Omental fat pad (tissue), 4 donors: ENCODE results near the gene FRMD4A. TPM values are rescaled to one million over a fixed set of nuclear protein-coding genes. Genes with fewer than 3 reads are reported as not detected.

ENCODE experiments used
- ATAC-seq: fragments of 150-250 bp; one replicate; pipeline ENCODE4 v1.9.1; 2016; ENCODE audit warnings: mild to moderate bottlenecking, moderate library complexity; ENCODE audit not compliant: low FRiP score
- DNase-seq: peaks from one replicate; pipeline ENCODE4 v3.0.0-alpha.2; 2019; ENCODE audit warnings: low spot score
- total RNA-seq, 4 donors: library from RNA; depleted of rRNA; stranded (reverse); fragments of >200 nt; gene quantifications; one replicate each; pipeline ENCODE4 v1.1.0, GENCODE V29; 2016
- TF ChIP-seq, protein P1 (sequence below), 3 donors: fragments of 450-650 bp; IDR thresholded peaks; one replicate each; pipeline ENCODE4 v1.5.1; 2016 to 2017; ENCODE audit warnings: antibody characterized with exemption in 3 of 3, mild to moderate bottlenecking in 3 of 3, moderate library complexity in 2 of 3

FRMD4A gene
- total RNA-seq, 4 donors from 2014 or later: 66.8 to 119 (median 81.6) TPM

DNA sequence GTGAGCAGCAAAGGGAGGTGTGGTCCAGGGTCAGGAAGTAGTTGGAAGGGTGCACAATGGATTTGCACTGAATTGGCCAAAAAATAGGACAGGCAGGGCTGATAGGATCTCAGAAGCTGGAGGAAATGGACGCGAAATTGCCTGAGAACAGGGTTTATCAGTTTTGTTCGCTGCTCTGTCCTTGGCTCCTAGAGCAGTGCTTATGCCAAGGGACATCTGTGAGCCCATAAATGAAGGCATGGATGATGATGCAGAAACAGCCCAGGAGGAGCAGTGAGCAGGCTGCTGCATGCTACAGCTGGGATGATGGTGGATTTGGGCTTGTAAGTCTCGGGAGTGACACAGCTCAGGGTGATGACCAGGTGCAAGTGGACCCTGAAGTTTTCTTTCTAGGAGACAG is 539.2 kb downstream of the FRMD4A start:
- no peak for ATAC-seq
- TF ChIP-seq, protein P1, sequence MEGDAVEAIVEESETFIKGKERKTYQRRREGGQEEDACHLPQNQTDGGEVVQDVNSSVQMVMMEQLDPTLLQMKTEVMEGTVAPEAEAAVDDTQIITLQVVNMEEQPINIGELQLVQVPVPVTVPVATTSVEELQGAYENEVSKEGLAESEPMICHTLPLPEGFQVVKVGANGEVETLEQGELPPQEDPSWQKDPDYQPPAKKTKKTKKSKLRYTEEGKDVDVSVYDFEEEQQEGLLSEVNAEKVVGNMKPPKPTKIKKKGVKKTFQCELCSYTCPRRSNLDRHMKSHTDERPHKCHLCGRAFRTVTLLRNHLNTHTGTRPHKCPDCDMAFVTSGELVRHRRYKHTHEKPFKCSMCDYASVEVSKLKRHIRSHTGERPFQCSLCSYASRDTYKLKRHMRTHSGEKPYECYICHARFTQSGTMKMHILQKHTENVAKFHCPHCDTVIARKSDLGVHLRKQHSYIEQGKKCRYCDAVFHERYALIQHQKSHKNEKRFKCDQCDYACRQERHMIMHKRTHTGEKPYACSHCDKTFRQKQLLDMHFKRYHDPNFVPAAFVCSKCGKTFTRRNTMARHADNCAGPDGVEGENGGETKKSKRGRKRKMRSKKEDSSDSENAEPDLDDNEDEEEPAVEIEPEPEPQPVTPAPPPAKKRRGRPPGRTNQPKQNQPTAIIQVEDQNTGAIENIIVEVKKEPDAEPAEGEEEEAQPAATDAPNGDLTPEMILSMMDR (IDR thresholded peaks at IDR 0.05): no peak

DNA sequence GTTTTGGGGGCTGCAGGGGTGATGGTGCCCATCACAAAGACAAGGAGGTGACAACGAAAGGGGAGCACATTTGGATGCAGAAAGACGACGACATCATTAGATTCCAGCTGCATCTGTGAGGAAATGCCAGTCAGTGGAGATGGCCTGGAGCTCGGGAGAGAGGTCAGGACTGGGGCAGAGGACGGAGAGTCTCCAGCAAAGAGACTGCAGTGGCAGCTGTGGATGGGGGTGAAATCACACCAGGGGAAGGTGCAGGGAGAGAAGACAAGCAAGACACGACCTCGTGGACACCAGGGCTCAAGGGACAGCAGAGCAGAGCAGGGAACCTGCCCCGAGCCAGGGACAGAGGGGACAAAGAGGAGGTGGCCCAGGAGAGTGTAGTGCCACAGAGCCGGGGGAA is 540.5 kb downstream of the FRMD4A start:
- no peak for ATAC-seq
- TF ChIP-seq, protein P1 (IDR thresholded peaks at IDR 0.05): no peak
- no peak for DNase-seq

More for the DNA sequence above, 539.2 kb downstream of the FRMD4A start:
- no peak for DNase-seq

DNA sequence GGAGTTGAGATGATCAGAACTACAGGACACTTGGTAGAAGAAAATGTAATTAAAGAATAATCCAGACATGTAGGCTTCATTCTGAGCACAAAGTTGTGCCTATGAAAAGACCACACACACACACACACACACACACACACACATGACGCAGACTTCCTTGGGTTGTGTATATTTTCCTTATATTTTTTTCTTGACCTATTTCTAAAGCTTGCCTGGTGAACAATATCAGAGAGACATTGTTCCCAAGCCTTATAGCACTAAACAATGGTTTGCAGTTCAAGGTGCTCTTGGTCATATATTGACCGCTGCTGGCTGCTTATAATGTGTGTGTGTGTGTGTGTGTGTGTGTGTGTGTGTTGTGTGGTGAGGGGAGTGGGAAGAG is 541.3 kb downstream of the FRMD4A start:
- TF ChIP-seq, protein P1 (IDR thresholded peaks at IDR 0.05): no peak
- DNase-seq: no peak
- no peak for ATAC-seq

DNA sequence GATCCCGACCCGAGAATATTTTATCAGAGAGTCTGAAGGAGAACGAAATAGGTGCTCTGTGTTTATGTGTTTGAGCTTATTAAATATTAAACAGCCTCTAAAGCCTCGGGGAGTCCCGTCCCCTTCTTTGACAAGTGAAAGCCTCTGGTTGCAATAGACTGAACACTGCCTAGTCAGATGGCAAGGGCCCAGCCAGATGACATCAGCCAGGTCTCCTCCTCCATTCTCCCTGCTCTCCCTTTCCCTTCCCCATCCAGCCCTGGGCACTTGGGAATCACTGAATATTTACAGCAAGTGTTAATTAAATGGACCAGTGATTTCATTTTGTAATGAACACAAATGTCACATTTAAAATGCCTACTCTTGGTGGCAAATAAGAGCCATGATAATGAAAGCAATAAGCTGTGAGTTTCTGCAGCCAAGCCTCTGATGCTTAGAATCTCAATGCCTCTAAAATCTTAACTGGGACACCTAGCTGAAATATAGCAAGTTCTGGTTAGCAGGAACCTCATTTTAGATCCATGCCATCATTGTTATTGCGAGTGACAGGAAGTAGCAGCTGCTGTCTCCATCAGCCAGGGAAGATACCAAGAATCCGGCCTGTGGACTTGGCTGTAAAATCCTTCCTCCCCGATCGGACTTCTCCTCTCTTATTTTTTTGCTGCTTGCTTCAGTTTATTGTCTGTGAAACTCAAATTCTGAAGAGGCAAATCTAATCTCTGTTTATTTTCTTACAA is 541.8 kb downstream of the FRMD4A start:
- DNase-seq (peak; percentile 46), ATAC-seq (peak; percentile 56)
- TF ChIP-seq, protein P1 (IDR thresholded peaks at IDR 0.05): no peak

DNA sequence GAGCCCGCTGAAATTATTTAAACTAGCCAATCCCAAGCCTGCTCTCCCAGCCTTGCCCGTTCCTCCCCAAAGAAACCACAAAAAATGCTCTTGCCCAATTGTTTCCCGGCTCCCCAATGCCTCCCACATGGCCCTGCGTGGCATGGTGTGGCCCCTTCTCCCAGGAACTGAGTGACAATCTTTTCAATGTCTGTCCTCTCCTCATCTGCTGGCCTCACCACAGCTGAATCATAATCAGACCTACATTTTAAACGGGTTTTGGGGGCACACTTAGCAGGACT is 542.5 kb downstream of the FRMD4A start:
- DNase-seq: no peak
- no peak for ATAC-seq
- TF ChIP-seq, protein P1 (IDR thresholded peaks at IDR 0.05): no peak

DNA sequence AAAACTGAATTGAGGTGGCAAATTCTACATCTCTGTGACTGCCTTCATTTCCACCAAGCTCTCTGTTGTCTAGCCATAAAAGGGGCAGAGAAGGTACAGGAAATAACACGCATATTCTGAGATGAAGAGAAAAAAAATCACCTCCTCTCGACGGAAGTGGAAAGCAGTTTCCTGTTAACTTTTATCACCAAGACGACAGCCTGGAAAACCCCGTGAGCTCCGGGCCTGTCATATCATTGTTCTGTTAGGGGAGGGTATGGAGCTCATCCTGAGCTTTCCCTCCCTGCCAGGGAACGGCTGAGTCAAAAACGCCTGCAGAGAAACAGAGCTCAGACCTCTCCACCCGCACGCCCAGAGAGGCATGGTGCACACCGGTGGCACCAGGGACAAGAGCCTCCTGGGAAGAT is 543.7 kb downstream of the FRMD4A start:
- ATAC-seq: peak; percentile 51
- no peak for DNase-seq
- TF ChIP-seq, protein P1 (IDR thresholded peaks at IDR 0.05): no peak

DNA sequence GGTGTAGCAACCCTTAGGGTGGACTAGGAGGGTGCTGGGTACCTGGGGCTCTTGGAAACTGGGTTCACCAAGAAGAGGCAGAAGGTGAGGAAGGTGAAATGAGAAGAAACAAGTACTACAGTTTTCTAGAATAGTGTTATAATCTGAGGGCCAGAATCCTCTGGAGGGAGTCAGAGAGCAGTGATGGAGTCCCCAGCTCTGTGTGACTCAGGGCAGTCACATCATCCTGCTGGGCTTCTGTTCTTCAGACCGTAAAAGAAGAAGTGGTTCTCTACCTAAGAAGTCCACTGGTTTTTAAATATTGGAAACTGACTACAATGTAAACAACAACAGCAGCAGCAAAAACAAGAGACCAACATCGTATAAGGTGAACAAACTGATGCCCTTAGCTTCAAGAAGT is 546.7 kb downstream of the FRMD4A start:
- DNase-seq: no peak
- TF ChIP-seq, protein P1 (IDR thresholded peaks at IDR 0.05): no peak
- ATAC-seq: no peak
